ENCODE results near the gene HNRNPLL.

- TF ChIP-seq CTCF (IDR thresholded peaks at IDR 0.05) (no peak), ZFX (IDR thresholded peaks at IDR 0.05; ENCODE audit: borderline replicate concordance) (no peak)
Measured at GRCh38 chr2:38556006-38556801, 46.5 kb downstream of the HNRNPLL start.
